Measurements from ENCODE around the gene TBC1D4.
A peak's percentile ranks its signal among the peaks of the same experiment; 100 is the strongest.
"Not testable (repeated sequence)": the region's sequence is repeated elsewhere in the genome, so short reads cannot be mapped to it uniquely, and the experiment has no call there.

TBC1D4 gene

DNA sequence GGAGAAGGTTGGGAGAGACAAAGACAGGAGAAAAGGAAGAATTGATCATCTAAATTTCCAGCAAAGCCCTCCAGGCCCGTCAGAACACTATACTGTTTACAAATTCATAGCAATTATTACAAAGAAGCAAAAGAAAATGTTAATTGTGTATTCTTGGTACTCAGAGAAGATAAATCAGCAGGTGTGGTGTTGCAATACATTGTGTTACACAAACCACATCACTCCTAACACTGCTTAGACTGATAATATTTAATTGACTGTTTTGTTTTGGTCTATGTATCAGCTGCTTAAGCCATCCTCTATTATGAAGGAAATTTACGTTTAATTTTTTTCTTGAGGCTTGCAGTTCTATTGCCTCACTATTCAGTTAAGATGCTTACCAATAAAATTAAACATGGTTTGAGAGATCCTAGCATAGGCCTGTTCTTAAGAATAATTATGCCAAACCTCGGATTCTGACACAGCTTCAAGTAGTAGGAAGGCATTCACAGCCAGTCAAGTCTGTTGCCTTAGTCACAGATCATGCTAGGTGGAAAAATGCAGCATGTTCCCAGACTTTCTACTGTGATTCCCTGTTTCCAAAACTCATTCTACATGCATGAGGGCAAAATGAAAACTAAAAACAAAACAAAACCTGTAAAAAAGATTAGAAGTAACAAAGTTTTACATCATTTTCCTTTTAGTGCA is 129.2 kb downstream of the TBC1D4 start:
- DNase-seq: no peak

GRCh38 chr13:75351538-75351937 is 130.4 kb downstream of the TBC1D4 start:
- not testable (repeated sequence) for DNase-seq

DNA sequence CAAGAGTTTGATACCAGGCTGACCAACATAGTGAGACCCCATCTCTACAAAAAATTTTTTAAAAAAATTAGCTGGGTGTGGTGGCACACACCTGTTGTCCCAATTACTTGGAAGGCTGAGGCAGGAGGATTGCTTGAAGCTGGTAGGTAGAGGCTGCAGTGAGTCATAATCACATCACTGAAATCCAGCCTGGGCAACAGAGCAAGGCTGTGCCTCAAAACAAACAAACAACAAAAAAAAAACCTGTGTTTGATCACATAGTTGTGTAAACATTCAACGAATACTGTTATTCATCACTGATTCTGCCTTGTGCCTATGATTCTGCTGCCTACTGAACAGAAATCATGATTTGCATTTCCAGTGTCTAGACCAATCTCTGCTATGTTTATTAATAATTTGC is 134.0 kb downstream of the TBC1D4 start:
- DNase-seq: no peak

GRCh38 chr13:75347457-75347856 is 134.5 kb downstream of the TBC1D4 start:
- DNase-seq: no peak

DNA sequence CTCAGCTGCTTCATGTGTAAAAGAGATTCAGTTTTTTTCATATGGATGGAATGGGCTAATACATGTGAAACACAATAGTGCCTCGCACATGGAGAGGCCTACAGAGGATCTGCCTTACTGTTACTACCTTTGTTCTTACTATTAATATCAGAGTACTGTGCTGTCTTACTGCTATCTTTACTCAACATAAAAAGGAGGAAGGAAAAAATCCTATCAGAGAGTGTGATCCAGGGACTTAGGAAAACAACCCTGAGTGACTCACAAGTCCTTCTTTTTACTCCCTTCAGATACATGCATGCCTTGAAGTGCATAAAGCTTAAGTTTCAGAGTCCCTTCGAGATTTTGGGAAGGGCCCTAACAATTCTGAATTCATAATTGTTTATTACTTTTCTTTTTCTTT is 136.8 kb downstream of the TBC1D4 start:
- no peak for DNase-seq

DNA sequence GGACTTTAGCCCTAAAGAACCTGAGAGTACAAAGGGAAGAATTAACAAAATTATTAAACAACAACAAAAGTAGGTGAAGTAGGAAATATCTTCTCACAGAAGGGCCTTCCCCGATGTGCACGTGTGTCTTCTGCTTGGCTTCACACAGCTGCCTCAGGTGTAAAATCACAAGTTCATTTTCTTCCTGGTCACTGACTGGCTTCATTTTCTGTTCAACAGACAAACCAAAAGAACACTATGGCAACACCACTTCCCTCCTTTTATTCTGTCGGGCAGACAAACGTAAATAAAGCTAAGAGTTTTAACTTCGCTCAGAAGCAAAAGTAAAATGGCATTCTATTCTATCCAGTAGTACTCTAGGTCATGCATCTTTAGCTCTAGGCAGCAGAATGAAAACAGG is 140.9 kb downstream of the TBC1D4 start:
- DNase-seq: no peak

- DNase-seq: no peak
Observed at GRCh38 chr13:75339635-75340374, 142.2 kb downstream of the TBC1D4 start.

- no peak for DNase-seq
Observed at GRCh38 chr13:75334634-75335447, 147.1 kb downstream of the TBC1D4 start.

DNA sequence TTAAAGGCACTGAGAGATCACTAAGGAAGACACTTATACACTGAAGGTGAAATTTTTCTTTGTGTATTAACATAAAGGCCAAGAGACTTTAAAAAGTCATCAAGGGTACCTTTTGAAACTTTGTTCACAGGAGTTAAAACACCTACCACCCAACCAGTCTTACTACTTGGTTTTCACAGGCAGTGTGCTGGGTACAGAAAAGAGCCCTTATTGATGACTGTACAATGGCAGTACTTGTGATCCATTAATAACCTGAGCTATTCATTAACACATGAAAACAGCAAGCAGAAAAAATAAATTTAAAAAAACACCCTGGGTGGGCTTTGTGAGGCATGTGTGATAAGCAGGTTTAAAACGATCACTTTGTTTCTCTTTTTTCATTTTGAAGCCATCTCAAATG is 148.9 kb downstream of the TBC1D4 start:
- no peak for DNase-seq

DNA sequence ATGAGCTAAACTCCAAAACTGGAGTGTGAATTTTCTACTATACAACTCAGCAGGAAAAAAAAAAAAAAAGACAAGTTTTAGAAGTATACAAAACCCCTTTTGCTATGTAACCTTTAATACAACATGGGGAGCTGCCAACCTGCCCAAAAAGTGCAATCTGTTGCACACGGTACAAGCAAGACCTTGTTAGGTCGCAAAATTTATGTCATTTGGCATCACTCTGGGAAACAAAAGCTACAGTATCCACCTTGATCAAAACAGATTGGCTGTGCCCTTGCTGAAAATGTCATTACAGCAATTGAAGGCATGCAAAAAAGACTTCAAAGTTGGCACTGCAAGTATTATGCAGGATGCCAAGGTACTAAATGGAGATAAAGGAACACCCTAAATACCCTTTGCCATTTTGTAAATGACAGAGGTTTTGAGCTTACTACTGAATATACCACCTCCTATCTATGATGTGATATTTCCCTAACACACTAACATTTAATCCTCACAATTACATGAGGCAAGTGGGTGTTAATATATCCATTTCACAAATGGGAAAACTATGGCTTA is 150.1 kb downstream of the TBC1D4 start:
- no peak for DNase-seq

DNA sequence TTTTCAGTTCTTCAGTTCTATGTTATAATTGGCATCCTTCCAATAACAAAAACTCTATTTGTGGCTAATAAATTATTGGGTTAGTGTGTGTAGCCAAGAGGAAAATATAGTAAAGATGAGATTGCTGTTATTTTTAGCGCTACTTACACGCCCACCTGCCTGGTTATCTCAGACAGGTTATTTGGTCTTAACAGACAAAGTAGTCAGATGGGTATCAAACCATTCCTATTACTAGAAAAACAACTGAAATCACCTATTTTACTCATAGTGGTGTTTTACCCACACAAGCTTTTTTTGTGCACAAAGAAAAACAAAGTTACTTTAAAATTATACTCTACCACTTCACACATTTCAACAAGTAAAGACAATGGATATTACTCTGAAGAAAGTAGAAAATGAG is 151.2 kb downstream of the TBC1D4 start:
- no peak for DNase-seq

- no peak for DNase-seq
Observed at GRCh38 chr13:75329723-75330122, 152.2 kb downstream of the TBC1D4 start.

GRCh38 chr13:75329097-75329496 is 152.9 kb downstream of the TBC1D4 start:
- no peak for DNase-seq

- no peak for DNase-seq
Observed at GRCh38 chr13:75327135-75327510, 154.8 kb downstream of the TBC1D4 start.

GRCh38 chr13:75326173-75327134 is 155.5 kb downstream of the TBC1D4 start:
- DNase-seq: peak; percentile 39

DNA sequence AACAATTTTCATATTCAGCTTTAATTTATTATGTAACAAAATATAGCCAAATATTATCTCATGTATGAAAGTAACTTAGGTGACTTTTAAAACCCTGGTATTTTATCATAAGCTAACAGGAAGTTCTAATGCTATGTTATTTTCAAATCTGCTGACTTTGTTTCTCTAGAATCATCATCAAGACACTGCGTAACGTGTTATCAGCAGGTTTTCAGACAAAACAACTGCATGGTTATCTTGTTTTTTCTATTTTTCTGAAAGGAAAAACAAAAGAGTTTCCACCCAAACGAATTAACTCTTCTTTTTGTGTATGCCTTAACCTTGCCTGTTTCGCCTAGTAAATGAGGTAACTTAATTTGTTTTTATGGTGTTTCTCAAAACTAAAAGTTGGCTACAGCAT is 156.3 kb downstream of the TBC1D4 start:
- DNase-seq: no peak

DNA sequence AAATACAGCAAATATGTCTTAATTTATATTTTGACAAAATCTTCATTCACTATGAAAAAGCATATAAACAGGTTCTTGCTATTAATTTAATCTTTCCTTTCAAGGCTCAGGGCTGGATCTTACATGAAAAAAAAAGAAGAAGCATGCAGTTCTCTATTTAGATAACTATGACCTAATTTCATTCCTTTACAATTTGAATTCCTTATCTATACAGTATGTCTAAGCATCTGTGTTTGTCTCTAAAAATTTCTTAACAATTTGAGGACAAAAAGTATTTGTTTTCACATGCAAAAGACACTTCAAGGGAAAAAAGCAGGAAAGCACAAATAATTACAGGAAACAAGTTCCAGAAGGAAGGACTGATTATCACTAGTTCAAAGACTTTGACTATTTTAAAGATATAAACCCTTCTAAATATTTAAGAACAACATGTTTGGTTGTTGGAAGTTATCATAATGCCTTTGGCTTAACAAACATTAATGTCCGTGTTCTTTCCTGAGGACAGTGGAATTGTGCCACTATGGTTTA is 157.5 kb downstream of the TBC1D4 start:
- DNase-seq: no peak

GRCh38 chr13:75321084-75321483 is 160.9 kb downstream of the TBC1D4 start:
- no peak for DNase-seq

- DNase-seq: no peak
Observed at GRCh38 chr13:75319254-75319653, 162.7 kb downstream of the TBC1D4 start.

DNA sequence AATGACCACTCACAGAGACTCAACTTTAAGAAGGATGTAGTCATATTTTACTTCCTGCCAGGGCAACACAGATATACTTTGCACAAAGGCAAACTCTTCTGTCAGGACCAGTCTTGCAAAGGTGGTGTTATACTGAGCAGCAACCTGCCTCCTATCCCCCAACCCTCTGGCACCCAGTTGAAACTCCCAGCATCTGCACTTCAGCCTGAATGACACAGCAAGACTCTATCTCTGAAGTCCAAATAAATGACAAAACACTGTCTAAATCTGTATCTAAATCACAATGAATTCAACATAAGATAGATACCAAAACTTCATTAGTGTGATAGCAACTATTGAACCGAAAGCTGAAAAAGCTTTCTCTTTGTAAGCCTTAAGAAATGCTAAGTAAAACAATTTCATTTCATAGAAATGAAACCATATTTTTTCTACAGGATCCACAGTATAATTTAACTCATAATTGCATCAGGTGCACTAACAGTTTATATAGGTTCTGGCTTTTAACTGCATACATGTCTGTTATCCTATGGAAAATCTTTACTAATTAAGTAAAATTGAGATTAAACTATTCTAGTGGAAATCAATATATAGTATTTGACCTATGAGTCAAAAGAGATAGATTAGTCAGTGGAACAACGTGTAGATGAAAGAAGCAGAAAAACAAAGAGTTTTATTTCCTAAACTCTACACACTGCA is 163.7 kb downstream of the TBC1D4 start:
- DNase-seq: no peak

DNA sequence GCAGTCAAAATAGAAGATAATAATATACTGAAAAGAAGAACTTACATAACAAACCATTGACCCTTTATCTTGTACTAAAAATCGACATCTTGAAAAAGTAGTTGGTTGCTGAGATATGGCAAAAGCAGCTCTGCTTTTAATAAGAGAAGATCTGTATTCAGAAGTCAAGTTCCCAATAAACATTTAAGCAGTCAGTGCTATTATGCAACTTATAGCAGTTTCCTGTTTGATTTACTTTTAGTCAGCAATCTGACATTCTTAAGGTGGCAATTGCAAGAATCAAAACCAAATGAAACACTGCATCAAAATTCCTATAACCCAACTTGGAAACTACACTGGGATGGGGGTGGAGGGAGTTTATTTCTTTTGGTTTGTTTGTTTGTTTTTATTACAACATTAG is 165.5 kb downstream of the TBC1D4 start:
- no peak for DNase-seq

Measured in CD4-positive, alpha-beta T cell treated with Interleukin-15 for 1 hour (primary cell).